ENCODE data around the gene ARL8A.

ARL8A gene

DNA sequence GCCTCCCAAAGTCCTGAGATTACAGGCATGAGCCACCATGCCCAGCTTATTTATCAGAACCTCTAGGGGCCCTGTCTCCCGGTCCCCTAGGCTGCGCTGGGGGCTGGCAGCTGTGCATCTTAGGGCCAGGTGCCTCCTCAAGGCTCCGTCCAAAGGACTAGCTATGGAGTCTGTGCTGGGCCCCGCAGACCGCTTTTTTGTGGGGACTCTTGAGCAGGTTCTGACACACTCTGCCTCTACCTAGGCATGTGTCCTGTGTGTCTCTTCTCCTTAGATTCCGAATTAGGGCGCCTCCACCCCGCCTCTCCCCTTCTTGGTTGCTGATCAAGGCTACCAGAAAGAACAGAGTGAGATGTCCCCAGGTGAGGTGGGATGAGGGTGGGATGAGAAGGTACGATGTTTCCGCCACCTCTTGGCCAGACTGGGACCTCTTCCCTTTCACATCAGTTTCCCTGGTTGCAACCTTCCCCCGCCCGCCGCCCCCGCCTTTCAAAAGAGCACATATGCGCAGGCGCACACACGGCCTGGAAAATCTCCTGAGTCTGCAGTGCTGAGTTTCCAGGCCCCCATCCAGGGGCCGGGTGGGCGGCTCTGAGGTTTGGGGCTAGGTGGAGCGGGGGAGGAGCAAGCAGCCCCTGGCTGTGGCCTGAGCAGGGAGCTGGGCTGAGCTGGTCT lies 20.9 kb upstream of the ARL8A start:
- DNase-seq = no peak

DNA sequence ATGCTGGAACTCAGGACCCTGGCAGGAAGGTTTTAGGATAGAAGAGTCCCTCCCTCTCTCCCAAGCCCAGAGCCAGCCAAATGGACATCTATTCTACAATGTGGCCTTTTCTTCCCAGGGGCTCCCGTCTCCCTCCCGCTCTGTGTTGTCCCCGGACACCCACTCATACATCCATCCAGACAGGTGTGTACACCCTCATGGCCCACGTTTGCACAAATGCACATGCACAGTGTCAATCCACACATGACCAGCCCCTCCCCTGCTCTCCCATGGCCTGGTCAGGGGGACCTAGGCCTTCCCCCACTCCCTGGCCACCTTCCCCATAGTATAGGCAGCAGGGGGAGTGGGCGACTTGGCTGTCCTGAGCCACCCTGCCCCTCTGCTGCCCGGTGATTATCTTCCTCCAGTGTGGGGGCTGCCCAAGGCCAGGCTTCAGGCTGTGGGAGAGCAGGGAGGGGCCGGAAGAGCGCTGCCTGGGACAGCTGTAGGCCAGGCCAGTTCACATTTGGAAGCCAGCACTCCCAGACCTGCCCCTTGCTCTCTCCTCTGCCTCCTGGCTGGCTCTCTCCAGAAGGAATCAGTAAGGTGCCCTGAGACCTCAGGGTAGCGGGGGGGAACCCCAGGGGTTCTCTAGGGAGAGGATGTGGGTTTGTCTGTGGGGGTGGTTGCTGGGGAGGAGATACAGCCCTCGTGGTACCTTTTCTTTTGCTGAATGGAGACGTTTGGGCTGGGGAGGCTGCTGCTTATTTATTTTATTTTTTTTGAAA lies 19.9 kb upstream of the ARL8A start:
- H3K4me1 ChIP-seq (ENCODE audit: low read length) = peaks cover 7% of the 10 kb centered on the region; the same call in 1 of the 2 replicates
- H3K27me3 ChIP-seq (replicated peaks; ENCODE audit: insufficient read depth, low read length) = no peaks in the 10 kb centered on the region
- H3K4me2 ChIP-seq (ENCODE audit: low read depth, low read length) = no peak overlapping the region
- H3K9me3 ChIP-seq (replicated peaks; ENCODE audit: insufficient read depth, low read length) = no peaks in the 10 kb centered on the region
- no peak overlapping the region for H2AFZ ChIP-seq (ENCODE audit: low read length)
- no peaks in the 10 kb centered on the region for H4K20me1 ChIP-seq (ENCODE audit: insufficient read depth, low read length)
- H3K79me2 ChIP-seq (ENCODE audit: low read length) = peaks cover 22% of the 10 kb centered on the region
- H3K4me3 ChIP-seq (ENCODE audit: low read length) = no peak overlapping the region
- H3K27ac ChIP-seq (ENCODE audit: low read length) = no peak overlapping the region
- TF ChIP-seq EZH2 (optimal IDR thresholded peaks at IDR 0.05; ENCODE audit: low read depth, low read length) (no peak), EZH2phosphoT487 (IDR thresholded peaks at IDR 0.05; ENCODE audit: low read length) (no peak)
- TF ChIP-seq, protein P1, sequence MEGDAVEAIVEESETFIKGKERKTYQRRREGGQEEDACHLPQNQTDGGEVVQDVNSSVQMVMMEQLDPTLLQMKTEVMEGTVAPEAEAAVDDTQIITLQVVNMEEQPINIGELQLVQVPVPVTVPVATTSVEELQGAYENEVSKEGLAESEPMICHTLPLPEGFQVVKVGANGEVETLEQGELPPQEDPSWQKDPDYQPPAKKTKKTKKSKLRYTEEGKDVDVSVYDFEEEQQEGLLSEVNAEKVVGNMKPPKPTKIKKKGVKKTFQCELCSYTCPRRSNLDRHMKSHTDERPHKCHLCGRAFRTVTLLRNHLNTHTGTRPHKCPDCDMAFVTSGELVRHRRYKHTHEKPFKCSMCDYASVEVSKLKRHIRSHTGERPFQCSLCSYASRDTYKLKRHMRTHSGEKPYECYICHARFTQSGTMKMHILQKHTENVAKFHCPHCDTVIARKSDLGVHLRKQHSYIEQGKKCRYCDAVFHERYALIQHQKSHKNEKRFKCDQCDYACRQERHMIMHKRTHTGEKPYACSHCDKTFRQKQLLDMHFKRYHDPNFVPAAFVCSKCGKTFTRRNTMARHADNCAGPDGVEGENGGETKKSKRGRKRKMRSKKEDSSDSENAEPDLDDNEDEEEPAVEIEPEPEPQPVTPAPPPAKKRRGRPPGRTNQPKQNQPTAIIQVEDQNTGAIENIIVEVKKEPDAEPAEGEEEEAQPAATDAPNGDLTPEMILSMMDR (IDR thresholded peaks at IDR 0.05; ENCODE audit: low read length) = no peak
- no peak for DNase-seq
- no peaks in the 10 kb centered on the region for H3K9me2 ChIP-seq (replicated peaks; ENCODE audit: insufficient read depth, low read length)
- H3F3A ChIP-seq (ENCODE audit: insufficient read depth, low read length) = no peaks in the 10 kb centered on the region
- H3K36me3 ChIP-seq (replicated peaks; ENCODE audit: insufficient read depth, low read length) = no peaks in the 10 kb centered on the region
- H3K9ac ChIP-seq (ENCODE audit: low read length) = no peak overlapping the region

More for the DNA sequence above, 20.9 kb upstream of the ARL8A start:
- H3F3A ChIP-seq (ENCODE audit: insufficient read depth, low read length) = no peaks in the 10 kb centered on the region
- no peak overlapping the region for H3K4me2 ChIP-seq (ENCODE audit: low read depth, low read length)
- H3K4me3 ChIP-seq (ENCODE audit: low read length) = no peak overlapping the region
- H3K36me3 ChIP-seq (replicated peaks; ENCODE audit: insufficient read depth, low read length) = no peaks in the 10 kb centered on the region
- no peak overlapping the region for H2AFZ ChIP-seq (ENCODE audit: low read length)
- no peak overlapping the region for H3K9ac ChIP-seq (ENCODE audit: low read length)
- no peak overlapping the region for H3K27ac ChIP-seq (ENCODE audit: low read length)
- H3K4me1 ChIP-seq (ENCODE audit: low read length) = peaks cover 7% of the 10 kb centered on the region; the same call in 1 of the 2 replicates
- H3K9me3 ChIP-seq (replicated peaks; ENCODE audit: insufficient read depth, low read length) = no peaks in the 10 kb centered on the region
- no peaks in the 10 kb centered on the region for H4K20me1 ChIP-seq (ENCODE audit: insufficient read depth, low read length)
- TF ChIP-seq, protein P1 (IDR thresholded peaks at IDR 0.05; ENCODE audit: low read length) = no peak
- TF ChIP-seq EZH2phosphoT487 (IDR thresholded peaks at IDR 0.05; ENCODE audit: low read length) (no peak), EZH2 (optimal IDR thresholded peaks at IDR 0.05; ENCODE audit: low read depth, low read length) (no peak)
- peaks cover 12% of the 10 kb centered on the region for H3K79me2 ChIP-seq (ENCODE audit: low read length)
- no peaks in the 10 kb centered on the region for H3K27me3 ChIP-seq (replicated peaks; ENCODE audit: insufficient read depth, low read length)
- H3K9me2 ChIP-seq (replicated peaks; ENCODE audit: insufficient read depth, low read length) = no peaks in the 10 kb centered on the region

DNA sequence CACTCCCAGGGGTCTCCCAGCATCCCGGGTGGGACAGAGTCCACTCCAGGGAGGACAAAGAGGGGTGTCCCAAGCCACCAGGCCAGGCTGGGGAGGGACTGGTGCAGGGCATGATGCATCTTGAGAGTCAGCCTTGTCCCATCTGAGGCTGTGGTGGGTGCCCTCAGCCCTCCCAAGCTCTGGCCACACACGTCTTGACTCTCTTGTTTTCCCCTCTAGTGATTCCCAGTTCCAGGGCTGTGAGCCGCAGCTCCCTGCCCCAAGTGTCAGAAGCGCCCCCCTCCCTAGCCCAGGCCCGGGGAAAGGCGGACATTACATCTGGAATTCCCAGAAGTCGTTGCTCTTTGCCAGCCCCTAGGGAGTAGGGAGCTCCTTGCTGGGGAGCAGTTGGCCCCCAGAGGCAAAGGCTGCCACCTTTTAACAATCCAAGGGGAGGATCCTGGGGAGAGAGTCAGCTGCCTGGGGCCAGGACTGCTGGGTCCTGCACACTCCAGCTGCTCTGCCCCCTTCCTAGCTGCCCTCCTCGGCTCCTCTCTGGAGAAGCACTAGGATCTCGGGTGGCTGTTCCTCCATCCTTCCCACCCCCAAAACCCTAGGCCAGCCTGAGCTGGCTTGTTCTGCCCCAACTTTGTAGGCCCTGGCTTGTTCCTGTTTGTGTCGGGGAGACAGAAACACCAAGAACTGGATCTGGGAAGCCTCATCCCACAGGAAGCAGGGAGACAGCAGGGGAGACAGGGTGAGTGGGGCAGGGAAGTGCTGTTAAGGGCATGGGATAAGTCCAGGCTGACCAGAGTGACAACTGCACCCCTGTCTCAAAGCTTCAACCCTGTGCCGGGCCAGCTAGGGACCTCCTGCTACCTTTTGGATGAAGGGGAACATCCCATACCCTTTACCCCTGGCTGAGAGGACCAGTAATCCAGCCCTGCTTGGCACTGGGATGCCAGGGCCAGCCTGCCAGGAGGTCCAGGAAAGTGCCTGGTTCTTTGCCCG lies 19.0 kb upstream of the ARL8A start:
- Histone ChIP-seq H2AFZ (ENCODE audit: low read length) (no peak overlapping the region), H3K27ac (ENCODE audit: low read length) (no peak overlapping the region), H3K36me3 (replicated peaks; ENCODE audit: insufficient read depth, low read length) (no peaks in the 10 kb centered on the region), H3K4me2 (ENCODE audit: low read depth, low read length) (no peak overlapping the region), H4K20me1 (ENCODE audit: insufficient read depth, low read length) (no peaks in the 10 kb centered on the region), H3K9me3 (replicated peaks; ENCODE audit: insufficient read depth, low read length) (no peaks in the 10 kb centered on the region), H3K9me2 (replicated peaks; ENCODE audit: insufficient read depth, low read length) (no peaks in the 10 kb centered on the region), H3K4me1 (ENCODE audit: low read length) (peaks cover 14% of the 10 kb centered on the region), H3K4me3 (ENCODE audit: low read length) (no peak overlapping the region), H3K9ac (ENCODE audit: low read length) (no peak overlapping the region), H3F3A (ENCODE audit: insufficient read depth, low read length) (0 out of 2 replicates have a peak, but pooled peaks cover 3% of the 10 kb centered on the region), H3K27me3 (replicated peaks; ENCODE audit: insufficient read depth, low read length) (no peaks in the 10 kb centered on the region), H3K79me2 (ENCODE audit: low read length) (peaks cover 31% of the 10 kb centered on the region)
- TF ChIP-seq EZH2 (optimal IDR thresholded peaks at IDR 0.05; ENCODE audit: low read depth, low read length) = no peak
- TF ChIP-seq EZH2phosphoT487 (IDR thresholded peaks at IDR 0.05; ENCODE audit: low read length) = no peak
- TF ChIP-seq, protein P1 (IDR thresholded peaks at IDR 0.05; ENCODE audit: low read length) = no peak
- no peak for DNase-seq
